HEK293T (cell line): Measurements from ENCODE around the gene GALNT13.

Experiments used
- CTCF ChIA-PET: fragments of 350-600 bp; formaldehyde crosslinking; extraction: SDS; loops from one replicate; lab custom pipeline; 2021; ENCODE audit warnings: antibody characterized with exemption, inconsistent platforms; lab: Yijun Ruan, JAX
- POLR2A ChIA-PET: fragments of 350-600 bp; formaldehyde crosslinking; extraction: SDS; loops from one replicate; lab custom pipeline; 2020; ENCODE audit warnings: antibody characterized with exemption, inconsistent platforms; lab: Yijun Ruan, JAX
- DNase-seq: peaks from one replicate; pipeline ENCODE4 v3.0.0; 2012; ENCODE audit warnings: mixed read lengths; ENCODE audit errors: extremely low spot score
- ARNT ChIP-seq: fragments of 450-650 bp; IDR thresholded peaks from 2 replicates; pipeline ENCODE4 v1.6.1; 2017; ENCODE audit warnings: mild to moderate bottlenecking
- BHLHE40 ChIP-seq: fragments of 450-650 bp; IDR thresholded peaks from 2 replicates; pipeline ENCODE4 v1.6.1; 2016; ENCODE audit warnings: mild to moderate bottlenecking, moderate library complexity, borderline replicate concordance
- CTBP1 ChIP-seq: fragments of 450-650 bp; IDR thresholded peaks from 2 replicates; pipeline ENCODE4 v1.6.1; 2016; ENCODE audit warnings: borderline replicate concordance
- ELF4 ChIP-seq: fragments of 450-650 bp; IDR thresholded peaks from 2 replicates; pipeline ENCODE4 v1.6.1; 2017; ENCODE audit warnings: antibody characterized with exemption
- FOXA1 ChIP-seq: fragments of 450-650 bp; IDR thresholded peaks from 2 replicates; pipeline ENCODE4 v1.6.1; 2016; ENCODE audit warnings: mild to moderate bottlenecking
- FOXK2 ChIP-seq: fragments of 450-650 bp; IDR thresholded peaks from 2 replicates; pipeline ENCODE4 v1.6.1; 2016; ENCODE audit warnings: mild to moderate bottlenecking
- FOXM1 ChIP-seq: fragments of 450-650 bp; IDR thresholded peaks from 2 replicates; pipeline ENCODE4 v1.6.1; 2017; ENCODE audit warnings: mild to moderate bottlenecking, borderline replicate concordance
- HDGF ChIP-seq: fragments of 450-650 bp; IDR thresholded peaks from 2 replicates; pipeline ENCODE4 v1.6.1; 2017; ENCODE audit warnings: antibody characterized with exemption, borderline replicate concordance
- L3MBTL2 ChIP-seq: fragments of 450-650 bp; conservative IDR thresholded peaks from 2 replicates; pipeline ENCODE4 v1.6.1; 2016; ENCODE audit warnings: mild to moderate bottlenecking
- LEF1 ChIP-seq: fragments of 450-650 bp; IDR thresholded peaks from 2 replicates; pipeline ENCODE4 v1.6.1; 2017; ENCODE audit warnings: mild to moderate bottlenecking, borderline replicate concordance
- NFRKB ChIP-seq: fragments of 450-650 bp; IDR thresholded peaks from 2 replicates; pipeline ENCODE4 v1.6.1; 2016; ENCODE audit warnings: mild to moderate bottlenecking, moderate library complexity
- SP1 ChIP-seq: fragments of 450-650 bp; IDR thresholded peaks from 2 replicates; pipeline ENCODE4 v1.6.1; 2017
- SUZ12 ChIP-seq: fragments of 450-650 bp; IDR thresholded peaks from 2 replicates; pipeline ENCODE4 v1.6.1; 2016; ENCODE audit warnings: mild to moderate bottlenecking
- TARDBP ChIP-seq: fragments of 450-650 bp; IDR thresholded peaks from 2 replicates; pipeline ENCODE4 v1.6.1; 2016
- ZNF384 ChIP-seq: fragments of 450-650 bp; IDR thresholded peaks from 2 replicates; pipeline ENCODE4 v1.6.1; 2016
- TF ChIP-seq, protein P1 (sequence below): fragments of 450-650 bp; IDR thresholded peaks from 2 replicates; pipeline ENCODE4 v1.6.1; 2016

Gene GALNT13

DNA sequence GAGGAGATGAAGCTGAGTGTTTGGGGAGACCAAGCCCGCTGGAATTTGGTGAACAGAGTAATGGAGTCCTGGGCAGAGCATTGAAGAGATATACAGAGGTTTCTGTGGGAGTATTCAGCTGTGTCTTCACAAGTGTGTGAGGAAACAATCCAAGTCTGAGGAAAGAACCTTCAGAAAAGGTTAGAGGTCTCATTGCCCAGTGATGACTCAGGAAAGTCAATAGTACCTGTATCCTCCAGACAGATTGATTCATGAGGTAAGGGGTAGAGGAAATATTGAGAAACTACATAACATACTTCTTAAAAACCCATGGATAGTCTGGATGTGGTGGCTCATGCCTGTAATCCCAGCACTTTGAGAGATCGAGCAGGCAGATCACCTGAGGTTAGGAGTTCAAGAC, 392.3 kb downstream of the GALNT13 start:
- no peak for DNase-seq
- ChIA-PET POLR2A (no interaction called here), CTCF (no interaction called here)
- TF ChIP-seq, protein P1, sequence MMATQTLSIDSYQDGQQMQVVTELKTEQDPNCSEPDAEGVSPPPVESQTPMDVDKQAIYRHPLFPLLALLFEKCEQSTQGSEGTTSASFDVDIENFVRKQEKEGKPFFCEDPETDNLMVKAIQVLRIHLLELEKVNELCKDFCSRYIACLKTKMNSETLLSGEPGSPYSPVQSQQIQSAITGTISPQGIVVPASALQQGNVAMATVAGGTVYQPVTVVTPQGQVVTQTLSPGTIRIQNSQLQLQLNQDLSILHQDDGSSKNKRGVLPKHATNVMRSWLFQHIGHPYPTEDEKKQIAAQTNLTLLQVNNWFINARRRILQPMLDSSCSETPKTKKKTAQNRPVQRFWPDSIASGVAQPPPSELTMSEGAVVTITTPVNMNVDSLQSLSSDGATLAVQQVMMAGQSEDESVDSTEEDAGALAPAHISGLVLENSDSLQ: no peak
- TF ChIP-seq SUZ12: no peak
- no peak for TF ChIP-seq FOXM1
- no peak for TF ChIP-seq LEF1
- no peak for TF ChIP-seq ARNT
- no peak for TF ChIP-seq CTBP1
- TF ChIP-seq FOXA1: no peak
- TF ChIP-seq SP1: no peak
- TF ChIP-seq FOXK2: no peak
- no peak for TF ChIP-seq BHLHE40
- TF ChIP-seq TARDBP: no peak
- TF ChIP-seq L3MBTL2: no peak
- TF ChIP-seq ELF4: no peak
- no peak for TF ChIP-seq ZNF384
- TF ChIP-seq NFRKB: no peak
- no peak for TF ChIP-seq HDGF

DNA sequence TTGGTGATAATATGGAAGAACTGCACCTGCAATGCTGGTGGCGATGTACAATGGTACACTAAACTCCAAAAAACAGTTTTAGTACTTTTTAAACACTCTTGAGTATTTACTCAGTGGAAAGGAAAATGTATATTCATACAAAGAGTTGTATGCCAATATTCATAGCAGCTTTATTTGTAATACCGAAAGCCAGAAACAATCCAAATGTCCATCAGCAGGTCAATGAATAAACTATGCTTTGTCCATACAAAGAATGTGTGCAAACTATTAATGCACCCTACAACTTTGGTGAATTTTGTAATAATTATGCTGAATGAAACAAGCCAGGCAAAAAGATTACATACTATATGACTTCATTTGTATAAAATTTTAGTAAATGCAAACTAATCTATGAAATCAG, 396.3 kb downstream of the GALNT13 start:
- CTCF ChIA-PET: no interaction called here
- no peak for TF ChIP-seq L3MBTL2
- no peak for TF ChIP-seq BHLHE40
- no peak for TF ChIP-seq TARDBP
- TF ChIP-seq ARNT: no peak
- no peak for TF ChIP-seq ZNF384
- TF ChIP-seq ELF4: no peak
- no peak for TF ChIP-seq LEF1
- no peak for TF ChIP-seq CTBP1
- no peak for TF ChIP-seq FOXA1
- POLR2A ChIA-PET: no interaction called here
- DNase-seq: no peak

DNA sequence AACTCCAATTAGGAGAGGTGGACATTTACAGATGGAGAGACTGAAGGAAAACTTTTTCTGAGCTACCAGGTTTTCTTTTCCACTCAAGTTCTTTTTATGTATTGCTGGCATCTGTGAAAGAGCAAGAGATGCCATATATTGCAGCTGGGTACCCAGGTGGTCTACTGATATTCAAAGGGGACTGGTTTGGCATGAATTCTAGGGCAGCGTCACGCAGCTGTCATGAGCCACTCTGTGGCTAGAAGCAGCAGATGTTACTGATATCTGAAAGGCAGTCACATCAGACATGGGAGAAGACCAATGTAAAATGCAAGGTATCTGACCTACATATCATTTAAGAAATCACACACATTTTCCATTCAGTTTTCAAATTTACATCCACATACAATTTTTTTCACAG, 408.8 kb downstream of the GALNT13 start:
- CTCF ChIA-PET: no interaction called here
- no peak for TF ChIP-seq NFRKB
- TF ChIP-seq FOXM1: no peak
- TF ChIP-seq, protein P1: no peak
- TF ChIP-seq ZNF384: no peak
- no peak for TF ChIP-seq BHLHE40
- no peak for TF ChIP-seq SUZ12
- TF ChIP-seq ARNT: no peak
- no peak for DNase-seq
- POLR2A ChIA-PET: no interaction called here

DNA sequence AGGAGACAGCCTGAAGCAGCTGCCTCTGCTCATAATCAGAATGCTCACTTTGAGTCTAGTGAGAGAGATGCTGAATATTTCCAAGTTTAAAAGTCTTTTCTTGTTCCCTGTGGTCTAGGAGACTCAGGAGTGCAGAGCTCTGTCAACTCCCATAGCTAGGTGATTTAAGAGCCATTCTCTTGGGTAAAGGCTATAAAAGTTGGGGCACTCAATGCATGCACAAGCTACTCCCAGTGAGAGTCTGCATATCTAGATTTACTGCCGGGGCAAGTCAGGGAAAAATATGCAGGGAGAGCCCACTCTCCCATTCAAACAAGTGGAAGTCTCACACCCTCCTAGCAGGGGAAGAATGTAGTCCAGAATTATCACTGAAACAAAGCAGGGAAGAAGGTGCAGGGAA, 418.1 kb downstream of the GALNT13 start:
- TF ChIP-seq FOXA1 (no peak), CTBP1 (no peak), NFRKB (no peak), SP1 (no peak), LEF1 (no peak)
- DNase-seq: no peak
- ChIA-PET CTCF (interaction anchor here (0.6 kb wide), 1 partner anchor 83 kb away, joined by 3 read pairs; no protein-coding TSS in a partner anchor), POLR2A (no interaction called here)

DNA sequence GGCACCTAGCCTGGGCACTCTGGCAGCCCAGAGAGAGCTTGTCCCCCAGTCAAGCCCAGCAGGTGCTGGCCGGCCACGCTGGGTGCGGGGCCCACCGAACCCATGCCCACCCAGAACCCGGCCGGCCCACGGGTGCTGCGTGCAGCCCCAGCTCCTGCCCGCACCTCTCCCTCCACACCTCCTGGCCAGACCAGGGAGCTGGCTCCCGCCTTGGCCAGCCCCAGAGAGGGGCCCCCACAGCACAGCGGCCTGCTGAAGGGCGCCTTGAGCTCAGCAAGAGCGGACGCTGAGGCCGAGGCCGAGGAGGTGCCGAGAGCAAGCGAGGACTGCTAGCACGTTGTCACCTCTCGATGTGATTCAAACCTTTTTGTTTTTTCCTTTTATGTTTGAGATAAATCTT, 419.8 kb downstream of the GALNT13 start:
- ChIA-PET POLR2A (no interaction called here), CTCF (no interaction called here)
- DNase-seq: no peak
- TF ChIP-seq NFRKB (no peak), FOXA1 (no peak), FOXM1 (no peak), SP1 (no peak), SUZ12 (no peak), LEF1 (no peak), CTBP1 (no peak), L3MBTL2 (no peak)
- TF ChIP-seq, protein P1: no peak

DNA sequence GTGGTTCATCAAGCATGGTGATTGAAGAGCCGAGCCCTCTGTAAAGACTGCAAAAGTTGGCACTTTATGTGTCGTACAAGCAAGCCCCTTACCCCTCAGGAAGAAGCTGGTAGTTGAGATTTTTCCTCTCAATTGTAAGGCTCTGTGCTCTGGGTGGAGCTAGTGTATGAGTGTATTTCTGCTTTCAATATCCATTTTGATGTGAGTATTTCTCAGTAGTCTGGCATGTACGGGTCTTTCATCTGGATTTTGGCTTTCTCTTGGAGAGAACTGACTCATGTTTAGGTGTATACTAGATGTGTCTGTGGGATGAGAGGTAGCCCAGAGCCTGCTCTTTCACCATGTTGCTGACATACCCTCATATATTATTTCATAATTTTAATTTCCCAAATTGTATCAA, 420.2 kb downstream of the GALNT13 start:
- no peak for TF ChIP-seq FOXA1
- TF ChIP-seq LEF1: no peak
- TF ChIP-seq ZNF384: no peak
- no peak for TF ChIP-seq HDGF
- no peak for TF ChIP-seq TARDBP
- no peak for TF ChIP-seq BHLHE40
- TF ChIP-seq ARNT: no peak
- TF ChIP-seq CTBP1: no peak
- TF ChIP-seq FOXK2: no peak
- TF ChIP-seq SUZ12: no peak
- TF ChIP-seq, protein P1: no peak
- TF ChIP-seq NFRKB: no peak
- no peak for TF ChIP-seq ELF4
- TF ChIP-seq SP1: no peak
- ChIA-PET POLR2A (no interaction called here), CTCF (no interaction called here)
- DNase-seq: no peak

DNA sequence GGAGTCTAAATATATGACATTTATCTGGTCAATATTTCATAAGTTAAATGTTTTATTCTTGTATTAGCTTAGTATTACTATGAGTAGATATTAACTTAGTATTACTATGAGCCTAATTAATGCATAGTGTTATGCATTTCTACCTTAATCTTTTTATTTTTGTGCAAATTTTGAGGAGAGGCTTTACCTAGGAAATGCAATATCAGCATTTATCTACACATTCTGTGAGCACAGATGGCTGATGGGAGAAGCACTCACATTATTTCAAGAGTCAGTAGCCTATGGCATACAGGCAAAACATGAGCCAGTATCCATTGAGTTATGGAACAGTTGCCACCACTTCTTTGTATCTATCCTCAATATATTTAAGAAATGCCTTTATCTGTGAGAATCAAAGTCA, 422.1 kb downstream of the GALNT13 start:
- TF ChIP-seq FOXK2: no peak
- no peak for TF ChIP-seq L3MBTL2
- TF ChIP-seq TARDBP: no peak
- TF ChIP-seq LEF1: no peak
- TF ChIP-seq, protein P1: no peak
- no peak for TF ChIP-seq ZNF384
- TF ChIP-seq CTBP1: no peak
- ChIA-PET CTCF (no interaction called here), POLR2A (no interaction called here)
- DNase-seq: no peak
